HG03432 (cell line): ENCODE results near the gene PLCZ1.

Experiments used
- ATAC-seq: cut with Tn5 transposase; IDR thresholded peaks from one replicate; pipeline ENCODE4 v1.9.1; 2021; ENCODE audit warnings: mild to moderate bottlenecking, moderate library complexity; ENCODE audit not compliant: unreplicated experiment

The PLCZ1 gene

DNA sequence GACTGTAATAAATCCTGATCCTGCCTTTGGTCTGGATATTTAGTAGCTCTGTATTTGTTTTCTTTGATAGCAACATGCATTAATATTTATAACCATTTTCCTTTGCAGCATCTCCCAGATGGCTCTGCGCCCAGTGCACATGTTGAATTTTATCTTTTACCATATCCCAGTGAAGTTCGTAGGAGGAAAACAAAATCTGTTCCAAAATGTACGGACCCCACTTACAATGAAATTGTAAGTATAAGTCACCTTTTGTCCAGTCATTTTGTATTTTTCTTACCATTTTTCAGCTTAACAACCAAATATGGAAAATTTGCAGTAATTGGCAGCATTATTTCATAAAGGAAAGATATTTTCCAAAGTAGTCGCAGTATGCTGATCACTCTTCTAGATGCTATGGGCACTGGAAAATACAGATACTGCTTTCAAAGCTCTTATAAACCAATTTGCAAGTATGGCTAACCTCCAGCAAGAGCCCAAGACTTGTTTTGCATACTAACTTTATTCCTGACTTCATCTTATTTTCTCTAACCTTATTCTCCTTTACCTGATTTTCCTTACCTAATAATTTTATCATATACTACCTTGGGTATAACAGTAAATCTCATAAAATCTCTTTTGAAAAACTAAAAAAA is 97.4 kb downstream of the PLCZ1 start:
- no peak for ATAC-seq

DNA sequence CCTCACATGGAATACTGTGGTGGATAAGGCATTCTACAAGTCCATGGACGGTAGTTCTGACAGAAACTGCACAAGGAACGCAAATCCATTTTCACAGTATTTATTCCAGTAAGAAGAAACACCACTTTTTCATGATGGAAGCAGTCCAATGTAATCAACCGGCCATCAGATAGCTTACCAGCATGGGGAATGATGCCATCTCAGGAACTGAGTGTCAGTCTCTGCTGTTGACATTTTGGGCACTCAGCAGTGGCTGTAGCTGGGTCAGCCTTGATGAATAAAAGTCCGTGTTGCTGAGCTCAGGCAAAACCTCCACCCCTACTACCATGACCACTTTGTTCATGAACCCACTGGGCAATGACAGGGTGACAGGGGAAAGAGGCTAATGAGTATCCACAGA is 103.4 kb downstream of the PLCZ1 start:
- ATAC-seq: no peak
